ENCODE measurements around the gene SLC46A1.

Gene SLC46A1

GRCh38 chr17:28404812-28405570 is 1.0 kb downstream of the SLC46A1 start:
- CTCF ChIA-PET = interaction anchor here (5.1 kb wide), 1 partner anchor 12 kb away, joined by 45 read pairs; no protein-coding TSS in a partner anchor
- POLR2A ChIA-PET = interaction anchor here (0.6 to 3.7 kb wide), 15 partner anchors 9 to 166 kb away, joined by 3 to 29 read pairs (median 3); partner anchors contain the start of genes IFT20, PIGS, POLDIP2 and TNFAIP1
- no peak for DNase-seq (ENCODE audit: extremely low spot score)

GRCh38 chr17:28404461-28404811 is 1.6 kb downstream of the SLC46A1 start:
- ChIA-PET CTCF (interaction anchor here (5.1 kb wide), 1 partner anchor 13 kb away, joined by 45 read pairs; no protein-coding TSS in a partner anchor), POLR2A (interaction anchor here (0.8 to 2.7 kb wide), 7 partner anchors 9 to 68 kb away, joined by 3 to 22 read pairs (median 7); partner anchors contain the start of genes IFT20, POLDIP2 and TNFAIP1)
- TF ChIP-seq FOXM1 (IDR thresholded peaks at IDR 0.05; ENCODE audit: borderline replicate concordance) = no peak
- no peak for TF ChIP-seq CTBP1 (IDR thresholded peaks at IDR 0.05; ENCODE audit: borderline replicate concordance)
- no peak for TF ChIP-seq BHLHE40 (IDR thresholded peaks at IDR 0.05; ENCODE audit: borderline replicate concordance)
- TF ChIP-seq L3MBTL2 (conservative IDR thresholded peaks at IDR 0.05) = no peak
- TF ChIP-seq PKNOX1 (IDR thresholded peaks at IDR 0.05) = no peak
- TF ChIP-seq HDGF (IDR thresholded peaks at IDR 0.05; ENCODE audit: borderline replicate concordance) = no peak
- TF ChIP-seq ARNT (IDR thresholded peaks at IDR 0.05) = no peak
- no peak for TF ChIP-seq FOXK2 (IDR thresholded peaks at IDR 0.05)
- no peak for DNase-seq (ENCODE audit: extremely low spot score)

More at GRCh38 chr17:28404812-28405570, 1.0 kb downstream of the SLC46A1 start:
- no peak for TF ChIP-seq FOXA1 (IDR thresholded peaks at IDR 0.05)
- no peak for TF ChIP-seq ELF4 (IDR thresholded peaks at IDR 0.05)

- TF ChIP-seq FOXM1 (IDR thresholded peaks at IDR 0.05; ENCODE audit: borderline replicate concordance) = no peak
- no peak for TF ChIP-seq NFRKB (IDR thresholded peaks at IDR 0.05)
- TF ChIP-seq TARDBP (IDR thresholded peaks at IDR 0.05) = no peak
- TF ChIP-seq L3MBTL2 (conservative IDR thresholded peaks at IDR 0.05) = no peak
- no peak for TF ChIP-seq FOXA1 (IDR thresholded peaks at IDR 0.05)
- TF ChIP-seq SUZ12 (IDR thresholded peaks at IDR 0.05) = no peak
- no peak for TF ChIP-seq ARNT (IDR thresholded peaks at IDR 0.05)
- no peak for TF ChIP-seq HDGF (IDR thresholded peaks at IDR 0.05; ENCODE audit: borderline replicate concordance)
- no peak for TF ChIP-seq LEF1 (IDR thresholded peaks at IDR 0.05; ENCODE audit: borderline replicate concordance)
- TF ChIP-seq BHLHE40 (IDR thresholded peaks at IDR 0.05; ENCODE audit: borderline replicate concordance) = no peak
- TF ChIP-seq ZNF384 (IDR thresholded peaks at IDR 0.05) = no peak
- TF ChIP-seq SP1 (IDR thresholded peaks at IDR 0.05) = no peak
- no peak for TF ChIP-seq FOXK2 (IDR thresholded peaks at IDR 0.05)
- no peak for TF ChIP-seq CTBP1 (IDR thresholded peaks at IDR 0.05; ENCODE audit: borderline replicate concordance)
- no peak for TF ChIP-seq PKNOX1 (IDR thresholded peaks at IDR 0.05)
- CTCF ChIA-PET = interaction anchor here (5.1 kb wide), 1 partner anchor 13 kb away, joined by 45 read pairs; no protein-coding TSS in a partner anchor
- POLR2A ChIA-PET = interaction anchor here (1.0 kb wide), 1 partner anchor 13 kb away, joined by 4 read pairs; no protein-coding TSS in a partner anchor
- DNase-seq (ENCODE audit: extremely low spot score) = no peak
These were observed 2.0 kb downstream of the SLC46A1 start for GRCh38 chr17:28404007-28404406.

GRCh38 chr17:28402844-28403243 is 3.2 kb downstream of the SLC46A1 start:
- TF ChIP-seq NFRKB (IDR thresholded peaks at IDR 0.05) = no peak
- TF ChIP-seq SUZ12 (IDR thresholded peaks at IDR 0.05) = no peak
- no peak for TF ChIP-seq CTBP1 (IDR thresholded peaks at IDR 0.05; ENCODE audit: borderline replicate concordance)
- no peak for TF ChIP-seq SP1 (IDR thresholded peaks at IDR 0.05)
- TF ChIP-seq FOXA1 (IDR thresholded peaks at IDR 0.05) = no peak
- TF ChIP-seq FOXM1 (IDR thresholded peaks at IDR 0.05; ENCODE audit: borderline replicate concordance) = no peak
- TF ChIP-seq ELF4 (IDR thresholded peaks at IDR 0.05) = no peak
- CTCF ChIA-PET = no interaction called here
- DNase-seq (ENCODE audit: extremely low spot score) = no peak
- POLR2A ChIA-PET = no interaction called here

- no peak for DNase-seq (ENCODE audit: extremely low spot score)
- TF ChIP-seq ZNF384 (IDR thresholded peaks at IDR 0.05) = no peak
- ChIA-PET CTCF (no interaction called here), POLR2A (interaction anchor here (1.2 kb wide), 1 partner anchor 11 kb away, joined by 4 read pairs; no protein-coding TSS in a partner anchor)
These were observed 3.8 kb downstream of the SLC46A1 start for GRCh38 chr17:28402224-28402630.

GRCh38 chr17:28399808-28400207 is 6.2 kb downstream of the SLC46A1 start:
- ChIA-PET CTCF (interaction anchor here (1.3 kb wide), 1 partner anchor 17 kb away, joined by 6 read pairs; no protein-coding TSS in a partner anchor), POLR2A (interaction anchor here (0.7 to 2.4 kb wide), 2 partner anchors 16 to 191 kb away, joined by 3 to 7 read pairs; no protein-coding TSS in a partner anchor)
- DNase-seq (ENCODE audit: extremely low spot score) = no peak
- TF ChIP-seq TARDBP (IDR thresholded peaks at IDR 0.05) (no peak), FOXK2 (IDR thresholded peaks at IDR 0.05) (no peak), FOXA1 (IDR thresholded peaks at IDR 0.05) (no peak), ARNT (IDR thresholded peaks at IDR 0.05) (no peak), ELF4 (IDR thresholded peaks at IDR 0.05) (no peak), HDGF (IDR thresholded peaks at IDR 0.05; ENCODE audit: borderline replicate concordance) (no peak), BHLHE40 (IDR thresholded peaks at IDR 0.05; ENCODE audit: borderline replicate concordance) (no peak), CTBP1 (IDR thresholded peaks at IDR 0.05; ENCODE audit: borderline replicate concordance) (no peak), L3MBTL2 (conservative IDR thresholded peaks at IDR 0.05) (no peak), SP1 (IDR thresholded peaks at IDR 0.05) (no peak), NFRKB (IDR thresholded peaks at IDR 0.05) (no peak), PKNOX1 (IDR thresholded peaks at IDR 0.05) (no peak), ZNF384 (IDR thresholded peaks at IDR 0.05) (no peak), SUZ12 (IDR thresholded peaks at IDR 0.05) (no peak), FOXM1 (IDR thresholded peaks at IDR 0.05; ENCODE audit: borderline replicate concordance) (no peak), LEF1 (IDR thresholded peaks at IDR 0.05; ENCODE audit: borderline replicate concordance) (no peak)

Measured in HEK293T (cell line).